GM12878 (cell line): Measurements from ENCODE around the gene CALHM1. TPM values are rescaled to one million over a fixed set of nuclear protein-coding genes. Genes with fewer than 3 reads are reported as not detected.

Experiments used
- ATAC-seq: fragments of 200-7000 bp; cut with Tn5 transposase; 3 replicates; pipeline ENCODE4 v1.9.1; 2020; ENCODE audit warnings: mild to moderate bottlenecking, moderate library complexity
- BruUV-seq: library from RNA; stranded (reverse); fragments of 400-500 nt; replicated peaks from 2 replicates; lab custom pipeline; 2021; lab: Mats Ljungman, UMichigan
- CTCF ChIA-PET: fragments of 300-600 bp; sonication (Branson Sonifier 250); formaldehyde crosslinking; extraction: SDS; loops from one replicate; lab custom pipeline; 2021; ENCODE audit warnings: inconsistent platforms; lab: Yijun Ruan, JAX
- POLR2A ChIA-PET: fragments of 350-600 bp; formaldehyde crosslinking; extraction: SDS; loops from one replicate; lab custom pipeline; 2021; ENCODE audit warnings: inconsistent platforms; lab: Charles Lee
- RAD21 ChIA-PET: fragments of 300-600 bp; sonication (Branson Sonifier 250); formaldehyde crosslinking; loops from one replicate; lab custom pipeline; 2023; ENCODE audit warnings: antibody characterized with exemption; ENCODE audit not compliant: unreplicated experiment; lab: Charles Lee
- SMC1A ChIA-PET: fragments of 300-600 bp; sonication (Branson Sonifier 250); formaldehyde crosslinking; loops from one replicate; lab custom pipeline; 2023; ENCODE audit not compliant: unreplicated experiment, uncharacterized antibody; lab: Charles Lee
- DNase-seq: peaks from one replicate; pipeline ENCODE4 v3.0.0-alpha.2; 2011; ENCODE audit warnings: low read depth, low spot score
- FAIRE-seq: peaks from 3 replicates; lab custom pipeline; 2011; peaks lifted over from hg19 to GRCh38; lab: Jason Lieb, UNC
- H2AFZ ChIP-seq: 2 replicates; pipeline ENCODE4 v1.6.0; 2011; ENCODE audit warnings: low read depth, low read length, control low read depth; ENCODE audit not compliant: control insufficient read depth
- H3K27ac ChIP-seq: 2 replicates; pipeline ENCODE4 v1.5.1; 2011; ENCODE audit warnings: control low read depth; ENCODE audit not compliant: control insufficient read depth, insufficient read depth
- H3K27me3 ChIP-seq, 2 experiments: replicated peaks in 1 of 2; 2 replicates each; pipeline versions ENCODE4 v1.6.0 to v1.6.1; 2011; ENCODE audit warnings: low read length in 1 of 2; ENCODE audit not compliant: control insufficient read depth in 2 of 2, insufficient read depth in 2 of 2
- H3K36me3 ChIP-seq, 2 experiments: 2 replicates each; pipeline ENCODE4 v1.5.1; 2011; ENCODE audit warnings: low read length in 1 of 2; ENCODE audit not compliant: control insufficient read depth in 2 of 2, insufficient read depth in 2 of 2
- H3K4me1 ChIP-seq: 2 replicates; pipeline ENCODE4 v1.6.1; 2011; ENCODE audit warnings: mild to moderate bottlenecking, low read length, moderate library complexity, mixed read lengths; ENCODE audit not compliant: control insufficient read depth, insufficient read depth
- H3K4me2 ChIP-seq: 2 replicates; pipeline ENCODE4 v1.6.0; 2011; ENCODE audit warnings: control low read depth; ENCODE audit not compliant: control insufficient read depth, insufficient read depth
- H3K4me3 ChIP-seq: fragments of 200-600 bp; sonication (generic); 2 replicates; pipeline ENCODE4 v1.5.1; 2016
- H3K79me2 ChIP-seq: 2 replicates; pipeline ENCODE4 v1.6.0; 2011; ENCODE audit warnings: low read length; ENCODE audit not compliant: control insufficient read depth, insufficient read depth
- H3K9ac ChIP-seq: 2 replicates; pipeline ENCODE4 v1.8.0; 2011; ENCODE audit warnings: low read length, control low read depth, mixed read lengths; ENCODE audit not compliant: control insufficient read depth, insufficient read depth
- H3K9me3 ChIP-seq: replicated peaks from 3 replicates; pipeline ENCODE4 v1.5.1; 2011; ENCODE audit warnings: mild to moderate bottlenecking, low read length; ENCODE audit not compliant: control insufficient read depth, insufficient read depth
- H4K20me1 ChIP-seq: 2 replicates; pipeline ENCODE4 v1.6.0; 2011; ENCODE audit not compliant: control insufficient read depth, insufficient read depth
- ELK1 ChIP-seq: IDR thresholded peaks from 2 replicates; pipeline ENCODE4 v1.6.1; 2012; ENCODE audit warnings: low read depth, low read length, improper control_type of control experiment
- ESRRA ChIP-seq: IDR thresholded peaks from 2 replicates; pipeline ENCODE4 v1.6.1; 2012; ENCODE audit warnings: mild to moderate bottlenecking, low read length, improper control_type of control experiment
- GATAD2B ChIP-seq: fragments of 450-650 bp; conservative IDR thresholded peaks from 2 replicates; pipeline ENCODE4 v1.6.1; 2017; ENCODE audit warnings: low read depth, mild to moderate bottlenecking, moderate library complexity
- HDGF ChIP-seq: fragments of 450-650 bp; IDR thresholded peaks from 2 replicates; pipeline ENCODE4 v1.6.1; 2016; ENCODE audit warnings: antibody characterized with exemption
- IKZF2 ChIP-seq, 2 experiments: fragments of 450-650 bp; IDR thresholded peaks; 2 replicates each; pipeline ENCODE4 v1.6.1; 2017; ENCODE audit warnings: mild to moderate bottlenecking in 2 of 2, moderate library complexity in 2 of 2
- JUNB ChIP-seq: IDR thresholded peaks from 2 replicates; pipeline ENCODE4 v1.6.1; 2016; ENCODE audit warnings: antibody characterized with exemption, mild to moderate bottlenecking
- MYB ChIP-seq: fragments of 150-350 bp; IDR thresholded peaks from 2 replicates; pipeline ENCODE4 v1.6.1; 2014; ENCODE audit warnings: mild to moderate bottlenecking, low read depth, low read length, borderline replicate concordance
- NKRF ChIP-seq: fragments of 450-650 bp; conservative IDR thresholded peaks from 2 replicates; pipeline ENCODE4 v1.6.1; 2017; ENCODE audit warnings: mild to moderate bottlenecking, moderate library complexity
- NR2F1 ChIP-seq: fragments of 450-650 bp; conservative IDR thresholded peaks from 2 replicates; pipeline ENCODE4 v1.6.1; 2017; ENCODE audit warnings: mild to moderate bottlenecking
- PML ChIP-seq: IDR thresholded peaks from 2 replicates; pipeline ENCODE4 v1.6.1; 2012; ENCODE audit warnings: low read length, inconsistent platforms
- POLR2A ChIP-seq: IDR thresholded peaks from 2 replicates; pipeline ENCODE4 v1.6.1; 2011; ENCODE audit warnings: low read depth, mild to moderate bottlenecking, low read length
- RELA ChIP-seq: fragments of 450-650 bp; IDR thresholded peaks from 2 replicates; pipeline ENCODE4 v1.8.0; 2014; ENCODE audit warnings: borderline replicate concordance; ENCODE audit not compliant: partially characterized antibody
- SMAD5 ChIP-seq: IDR thresholded peaks from 2 replicates; pipeline ENCODE4 v1.6.1; 2016; ENCODE audit warnings: antibody characterized with exemption, low read depth
- TCF3 ChIP-seq: IDR thresholded peaks from 2 replicates; pipeline ENCODE4 v1.6.1; 2012; ENCODE audit warnings: low read depth, mild to moderate bottlenecking, low read length, borderline replicate concordance; ENCODE audit not compliant: insufficient read depth
- ZNF622 ChIP-seq: fragments of 450-650 bp; IDR thresholded peaks from 2 replicates; pipeline ENCODE4 v1.6.1; 2017; ENCODE audit warnings: mild to moderate bottlenecking, inconsistent platforms
- ZNF687 ChIP-seq: fragments of 450-650 bp; IDR thresholded peaks from 2 replicates; pipeline ENCODE4 v1.6.1; 2017; ENCODE audit warnings: mild to moderate bottlenecking, moderate library complexity
- WGBS: methylation state at CpG from one replicate; pipeline ENCODE4 v1.1.6; 2016; ENCODE audit warnings: low lambda C conversion rate; ENCODE audit not compliant: insufficient replicate concordance, insufficient coverage; ENCODE audit errors: missing lambda C conversion rate; 5-methylcytosine and 5-hydroxymethylcytosine counted together
- in situ Hi-C: fragments of 300-500 bp; cut with MboI; formaldehyde crosslinking; loops from 9 replicates; pipeline ENCODE4 v1.14.3; 2018; ENCODE audit warnings: mixed read lengths
- intact Hi-C: fragments of 100-400 bp; cut with micrococcal nuclease; formaldehyde crosslinking; loops from one replicate; pipeline ENCODE4 v1.14.2; 2022; ENCODE audit not compliant: unreplicated experiment
- polyA plus RNA-seq, 11 experiments: library from polyadenylated mRNA; depleted of rRNA in 4 of 11; unstranded in 6 of 11; stranded (reverse) in 5 of 11; fragments of >200 nt; fragmentation: Nextera tagmentation in 4 of 11; fragmentation: Illumina TruSeq in 1 of 11; extraction: Ambion mirVana in 4 of 11; extraction: Trizol in 1 of 11; gene quantifications; 1 replicate in 1 of 11; 2 replicates in 10 of 11; pipeline versions ENCODE4 v1.2.1 to v1.2.3, GENCODE V29; 2011 to 2016; ENCODE audit warnings: inconsistent platforms in 2 of 11, missing spikeins in 2 of 11, low read depth in 1 of 11
- total RNA-seq, 4 experiments: library from RNA; depleted of rRNA in 3 of 4; stranded (reverse); fragments of >200 nt in 3 of 4; fragmentation: Illumina TruSeq in 1 of 4; extraction: Trizol in 1 of 4; gene quantifications; 2 replicates each; pipeline versions ENCODE4 v1.2.1 to v1.2.3, GENCODE V29; 2013 to 2021

Gene CALHM1
- total and polyA plus RNA-seq, 10 of the 15 experiments (the other 5 are each of a cell fraction or from before 2014, with no cell fraction given) = 0.05 to 1.7 (median 0.17) TPM

GRCh38 chr10:103451091-103451813 is 7.4 kb downstream of the CALHM1 start:
- ChIA-PET SMC1A (interaction anchor here (0.6 to 9.6 kb wide), 8 partner anchors 11 to 533 kb away, joined by 3 to 124 read pairs (median 4); partner anchors contain the start of gene CNNM2), RAD21 (interaction anchor here (0.6 to 7.1 kb wide), 7 partner anchors 13 to 39 kb away, joined by 3 to 73 read pairs (median 8); no protein-coding TSS in a partner anchor), POLR2A (interaction anchor here (1.3 to 9.5 kb wide), 5 partner anchors 9 to 54 kb away, joined by 4 to 144 read pairs (median 6); no protein-coding TSS in a partner anchor), CTCF (interaction anchor here (0.9 to 17.8 kb wide), 6 partner anchors 18 to 35 kb away, joined by 4 to 163 read pairs (median 34); partner anchors contain the start of gene CALHM3)
- Histone ChIP-seq H3K4me1 (peaks cover 22% of the 10 kb centered on the region), H3K4me2 (peak overlapping the region; percentile 79), H3K27ac (peak overlapping the region; percentile 83), H3K9me3 (no peaks in the 10 kb centered on the region), H2AFZ (peak overlapping the region; percentile 69), H3K9ac (peak overlapping the region; percentile 75), H3K36me3 (peaks cover 9 to 18% of the 10 kb centered on the region in 2 experiments), H3K27me3 (no peaks in the 10 kb centered on the region), H3K79me2 (peaks cover 30% of the 10 kb centered on the region), H3K4me3 (peak overlapping the region; percentile 98), H4K20me1 (no peaks in the 10 kb centered on the region; the same call in 1 of the 2 replicates)
- intact Hi-C loops (loop anchor here (1.0 kb wide), 1 partner anchor 20 kb away; no protein-coding TSS in a partner anchor), in situ Hi-C loops (no loop called here)
- no peak for DNase-seq
- BruUV-seq = no TSS peak
- peak; percentile 38 for FAIRE-seq
- ATAC-seq = peak; percentile 80
- 2% methylated on average over 14 of the region's 14 CpGs for WGBS
- no peak for TF ChIP-seq JUNB
- peak; percentile 65; the same call in 1 of the 2 replicates for TF ChIP-seq GATAD2B
- TF ChIP-seq ZNF687 = 0 out of 2 replicates have a peak, but pooled peaks have one; percentile 32
- no peak for TF ChIP-seq PML
- no peak for TF ChIP-seq ZNF622
- TF ChIP-seq ELK1 = no peak
- no peak for TF ChIP-seq SMAD5
- no peak; the same call in 1 of the 2 replicates for TF ChIP-seq NR2F1
- no peak for TF ChIP-seq TCF3
- no peak for TF ChIP-seq ESRRA
- TF ChIP-seq MYB = no peak
- TF ChIP-seq RELA = no peak
- TF ChIP-seq NKRF = no peak
- peak in 1 of 2 experiments; percentile 23; a peak in 2 of 4 replicates for TF ChIP-seq IKZF2 (IDR thresholded peaks at IDR 0.05)
- 0 out of 2 replicates have a peak, but pooled peaks have one; percentile 15 for TF ChIP-seq HDGF
- TF ChIP-seq POLR2A = peak; percentile 48; the same call in 1 of the 2 replicates
